T-helper 1 cell treated with Interleukin-12 subunit alpha and Interleukin-12 subunit beta and Interleukin-4 antibody, amounts not matched to agents 30 ng/mL and 1 ng/mL, for 36 hours (primary cell): ENCODE measurements around the gene GZMB. TPM values are rescaled to one million over a fixed set of nuclear protein-coding genes. Genes with fewer than 3 reads are reported as not detected.

ENCODE experiments used
- total RNA-seq: library from RNA; stranded (reverse); gene quantifications from 2 replicates; pipeline ENCODE4 v1.2.3, GENCODE V29; 2022

GZMB gene
- total RNA-seq, 1 donor from 2014 or later = 1,734 TPM

Other genes with a start within 250 kb of the GZMB start
- gene NYNRIN, start 235.2 kb downstream of the GZMB start, total RNA-seq = 0.12 and 0.17 TPM in 2 replicates
- 17.7 and 18.5 TPM in 2 replicates for gene CBLN3, start 204.5 kb downstream of the GZMB start, total RNA-seq
- 97.9 and 101 TPM in 2 replicates for gene KHNYN, start 204.2 kb downstream of the GZMB start, total RNA-seq
- gene SDR39U1, start 191.4 kb downstream of the GZMB start, total RNA-seq = 49.9 and 55.0 TPM in 2 replicates
- not detected in 2 replicates for gene CMA1, start 125.9 kb downstream of the GZMB start, total RNA-seq
- gene CTSG, start 57.9 kb downstream of the GZMB start, total RNA-seq = not detected in 2 replicates
- gene GZMH, start 24.5 kb downstream of the GZMB start, total RNA-seq = 14.7 and 15.4 TPM in 2 replicates